Osteoblast (primary cell): ENCODE results near the gene DLG2. TPM values are rescaled to one million over a fixed set of nuclear protein-coding genes. Genes with fewer than 3 reads are reported as not detected.

Source experiments
- DNase-seq: peaks from one replicate; pipeline ENCODE4 v3.0.0; 2011; ENCODE audit warnings: low spot score, mixed read lengths; ENCODE audit not compliant: insufficient read length; ENCODE audit errors: missing footprints
- H2AFZ ChIP-seq: 2 replicates; pipeline ENCODE4 v1.6.0; 2011; ENCODE audit warnings: mild to moderate bottlenecking, low read length
- H3K27ac ChIP-seq: 2 replicates; pipeline ENCODE4 v1.5.1; 2011; ENCODE audit warnings: mild to moderate bottlenecking, low read depth, low read length, moderate library complexity
- H3K27me3 ChIP-seq: 2 replicates; pipeline ENCODE4 v1.6.0; 2012; ENCODE audit warnings: mild to moderate bottlenecking, control low read depth, inconsistent platforms, low read length, moderate library complexity; ENCODE audit not compliant: insufficient read depth
- H3K36me3 ChIP-seq: 2 replicates; pipeline ENCODE4 v1.5.1; 2011; ENCODE audit warnings: mild to moderate bottlenecking, low read length, control low read depth, moderate library complexity; ENCODE audit not compliant: insufficient read depth
- H3K4me1 ChIP-seq: 2 replicates; pipeline ENCODE4 v1.5.1; 2011; ENCODE audit warnings: mild to moderate bottlenecking, low read length, control low read depth, moderate library complexity; ENCODE audit not compliant: insufficient read depth
- H3K4me2 ChIP-seq: 2 replicates; pipeline ENCODE4 v1.6.0; 2011; ENCODE audit warnings: mild to moderate bottlenecking, low read length; ENCODE audit not compliant: insufficient read depth
- H3K4me3 ChIP-seq: fragments of 200-600 bp; sonication (generic); 3 replicates; pipeline ENCODE4 v1.5.1; 2012; ENCODE audit warnings: mild to moderate bottlenecking, low read length, inconsistent platforms; ENCODE audit not compliant: insufficient read depth
- H3K79me2 ChIP-seq: 2 replicates; pipeline ENCODE4 v1.6.0; 2012; ENCODE audit warnings: mild to moderate bottlenecking, low read length, control low read depth, inconsistent platforms; ENCODE audit not compliant: insufficient read depth
- H3K9me3 ChIP-seq: 2 replicates; pipeline ENCODE4 v1.5.1; 2011; ENCODE audit warnings: low read depth, low read length, control low read depth
- H4K20me1 ChIP-seq: 2 replicates; pipeline ENCODE4 v1.6.0; 2012; ENCODE audit warnings: mild to moderate bottlenecking, low read length, control low read depth; ENCODE audit not compliant: insufficient read depth
- total RNA-seq: library from RNA; depleted of rRNA; stranded (reverse); fragments of >200 nt; gene quantifications from 2 replicates; pipeline ENCODE4 v1.2.3, GENCODE V29; 2012
- TF ChIP-seq, protein P1 (sequence below): IDR thresholded peaks from 2 replicates; pipeline ENCODE4 v1.5.1; 2011; ENCODE audit warnings: mild to moderate bottlenecking, low read depth, low read length, moderate library complexity; ENCODE audit errors: extremely low read depth

The DLG2 gene
- total RNA-seq, 1 donor: 3.3 TPM

DNA sequence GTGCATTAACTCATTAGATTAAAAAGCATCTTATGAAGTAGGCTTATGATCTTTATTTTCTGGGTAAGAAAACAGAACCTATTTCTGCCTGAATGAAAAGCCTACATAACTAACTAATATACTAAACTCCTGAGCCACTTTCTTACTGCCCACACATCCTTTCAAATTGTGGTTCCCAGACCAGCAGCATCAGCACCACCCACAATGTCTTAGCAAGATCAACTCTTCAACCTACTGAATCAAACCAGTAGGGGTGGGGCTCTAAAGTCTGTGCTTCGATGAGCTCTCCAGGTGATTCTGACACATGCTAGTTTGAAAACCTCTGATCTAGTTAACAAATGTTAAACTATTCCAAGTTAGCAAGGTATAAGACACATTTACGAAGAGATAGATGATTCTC lies 462.4 kb downstream of the DLG2 start:
- H3K4me2 ChIP-seq: no peak overlapping the region
- no peak overlapping the region for H3K27ac ChIP-seq
- H2AFZ ChIP-seq: no peak overlapping the region
- no peaks in the 10 kb centered on the region for H4K20me1 ChIP-seq
- H3K36me3 ChIP-seq: no peaks in the 10 kb centered on the region
- no peak overlapping the region for H3K4me3 ChIP-seq
- no peaks in the 10 kb centered on the region for H3K79me2 ChIP-seq
- no peaks in the 10 kb centered on the region for H3K4me1 ChIP-seq
- H3K27me3 ChIP-seq: no peaks in the 10 kb centered on the region
- no peak for DNase-seq
- TF ChIP-seq, protein P1, sequence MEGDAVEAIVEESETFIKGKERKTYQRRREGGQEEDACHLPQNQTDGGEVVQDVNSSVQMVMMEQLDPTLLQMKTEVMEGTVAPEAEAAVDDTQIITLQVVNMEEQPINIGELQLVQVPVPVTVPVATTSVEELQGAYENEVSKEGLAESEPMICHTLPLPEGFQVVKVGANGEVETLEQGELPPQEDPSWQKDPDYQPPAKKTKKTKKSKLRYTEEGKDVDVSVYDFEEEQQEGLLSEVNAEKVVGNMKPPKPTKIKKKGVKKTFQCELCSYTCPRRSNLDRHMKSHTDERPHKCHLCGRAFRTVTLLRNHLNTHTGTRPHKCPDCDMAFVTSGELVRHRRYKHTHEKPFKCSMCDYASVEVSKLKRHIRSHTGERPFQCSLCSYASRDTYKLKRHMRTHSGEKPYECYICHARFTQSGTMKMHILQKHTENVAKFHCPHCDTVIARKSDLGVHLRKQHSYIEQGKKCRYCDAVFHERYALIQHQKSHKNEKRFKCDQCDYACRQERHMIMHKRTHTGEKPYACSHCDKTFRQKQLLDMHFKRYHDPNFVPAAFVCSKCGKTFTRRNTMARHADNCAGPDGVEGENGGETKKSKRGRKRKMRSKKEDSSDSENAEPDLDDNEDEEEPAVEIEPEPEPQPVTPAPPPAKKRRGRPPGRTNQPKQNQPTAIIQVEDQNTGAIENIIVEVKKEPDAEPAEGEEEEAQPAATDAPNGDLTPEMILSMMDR: no peak
- no peaks in the 10 kb centered on the region for H3K9me3 ChIP-seq

DNA sequence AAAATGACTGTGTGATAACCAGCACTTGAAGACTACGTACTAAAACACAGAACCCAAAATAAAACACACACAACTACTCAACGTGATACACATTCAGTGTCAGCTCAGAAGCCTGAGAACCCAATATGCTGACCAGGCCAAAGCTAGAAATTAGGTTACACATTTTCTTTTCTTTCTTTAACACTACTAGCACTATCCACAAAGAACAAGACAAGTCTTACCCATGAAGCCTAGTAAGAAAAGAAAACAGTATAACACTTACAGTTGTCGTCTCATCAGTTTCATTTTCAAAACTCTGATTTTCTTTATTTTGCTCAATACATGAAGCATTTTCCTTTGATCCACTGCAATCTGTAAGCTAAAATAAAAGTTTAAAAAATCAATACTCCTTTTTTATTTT lies 472.9 kb downstream of the DLG2 start:
- Histone ChIP-seq H3K4me1 (no peaks in the 10 kb centered on the region), H3K79me2 (no peaks in the 10 kb centered on the region), H2AFZ (no peak overlapping the region), H3K4me3 (no peak overlapping the region), H3K36me3 (no peaks in the 10 kb centered on the region), H3K4me2 (no peak overlapping the region), H3K9me3 (no peaks in the 10 kb centered on the region), H4K20me1 (no peaks in the 10 kb centered on the region), H3K27ac (no peak overlapping the region), H3K27me3 (no peaks in the 10 kb centered on the region)
- no peak for DNase-seq
- TF ChIP-seq, protein P1: no peak

- no peak overlapping the region for H3K4me2 ChIP-seq
- no peak overlapping the region for H3K4me3 ChIP-seq
- H2AFZ ChIP-seq: no peak overlapping the region
- H4K20me1 ChIP-seq: no peaks in the 10 kb centered on the region
- TF ChIP-seq, protein P1: no peak
- no peak overlapping the region for H3K27ac ChIP-seq
- no peaks in the 10 kb centered on the region for H3K4me1 ChIP-seq
- H3K9me3 ChIP-seq: no peaks in the 10 kb centered on the region
- no peaks in the 10 kb centered on the region for H3K36me3 ChIP-seq
- H3K27me3 ChIP-seq: no peaks in the 10 kb centered on the region
- DNase-seq: no peak
- no peaks in the 10 kb centered on the region for H3K79me2 ChIP-seq
Measured at GRCh38 chr11:85137597-85137996, 489.5 kb downstream of the DLG2 start.

- H2AFZ ChIP-seq: no peak overlapping the region
- H3K27ac ChIP-seq: no peak overlapping the region
- no peaks in the 10 kb centered on the region for H3K36me3 ChIP-seq
- no peaks in the 10 kb centered on the region for H3K4me1 ChIP-seq
- H3K4me3 ChIP-seq: no peak overlapping the region
- no peak for DNase-seq
- H4K20me1 ChIP-seq: no peaks in the 10 kb centered on the region
- no peaks in the 10 kb centered on the region for H3K27me3 ChIP-seq
- H3K79me2 ChIP-seq: no peaks in the 10 kb centered on the region
- H3K4me2 ChIP-seq: no peak overlapping the region
- H3K9me3 ChIP-seq: no peaks in the 10 kb centered on the region
- TF ChIP-seq, protein P1: no peak
Measured at GRCh38 chr11:85133636-85134035, 493.5 kb downstream of the DLG2 start.
